Keratinocyte (primary cell): ENCODE results near the gene RSRC2.

Source experiments
- CTCF ChIP-seq, 3 experiments: IDR thresholded peaks in 1 of 3; conservative IDR thresholded peaks in 1 of 3; optimal IDR thresholded peaks in 1 of 3; 2 replicates in 2 of 3; 3 replicates in 1 of 3; pipeline versions ENCODE3 to v1.5.1; 2011; ENCODE audit warnings: low read length in 3 of 3, mild to moderate bottlenecking in 3 of 3, moderate library complexity in 2 of 3, control low read depth in 1 of 3, inconsistent platforms in 1 of 3; ENCODE audit not compliant: insufficient read depth in 2 of 3; ENCODE audit errors: extremely low read depth in 1 of 3
- EZH2 ChIP-seq: IDR thresholded peaks from one replicate; pipeline ENCODE4 v1.6.1; 2012; ENCODE audit warnings: inconsistent platforms, mild to moderate bottlenecking, low read length, moderate library complexity

GRCh38 chr12:122517877-122518276, 8.9 kb downstream of the RSRC2 start:
- TF ChIP-seq CTCF (optimal IDR thresholded peaks at IDR 0.05 in 1 of 3, IDR thresholded peaks at IDR 0.05 in 1 of 3, conservative IDR thresholded peaks at IDR 0.05 in 1 of 3; ENCODE audit: extremely low read depth in 1 of 3, insufficient read depth in 2 of 3, low read length in 3 of 3) (no peak), EZH2 (no peak)
